H9 (cell line): ENCODE data around the gene ZBED5. TPM values are rescaled to one million over a fixed set of nuclear protein-coding genes. Genes with fewer than 3 reads are reported as not detected.
A peak's percentile ranks its signal among the peaks of the same experiment; 100 is the strongest.

ENCODE experiments used
- DNase-seq: peaks from one replicate; pipeline ENCODE4 v3.0.0-alpha.2; 2017
- H2AFZ ChIP-seq: one replicate; pipeline ENCODE4 v1.6.1; 2013; ENCODE audit warnings: mild to moderate bottlenecking, low read length, control low read depth, moderate library complexity
- H2AK5ac ChIP-seq: 2 replicates; pipeline ENCODE4 v1.6.1; 2013; ENCODE audit warnings: low read length, control low read depth, mixed read lengths; ENCODE audit not compliant: insufficient read length
- H2BK120ac ChIP-seq: one replicate; pipeline ENCODE4 v1.6.1; 2013; ENCODE audit warnings: low read depth, mild to moderate bottlenecking, low read length, control low read depth, inconsistent platforms; ENCODE audit not compliant: poor library complexity, severe bottlenecking
- H2BK12ac ChIP-seq: 2 replicates; pipeline ENCODE4 v1.6.1; 2013; ENCODE audit warnings: low read length, control low read depth, mixed read lengths, low read depth; ENCODE audit not compliant: insufficient read length
- H2BK15ac ChIP-seq: 2 replicates; pipeline ENCODE4 v1.6.1; 2013; ENCODE audit warnings: low read depth, low read length, control low read depth
- H2BK20ac ChIP-seq: one replicate; pipeline ENCODE4 v1.6.1; 2013; ENCODE audit warnings: low read depth, mild to moderate bottlenecking, low read length, control low read depth, inconsistent platforms; ENCODE audit not compliant: poor library complexity, severe bottlenecking
- H2BK5ac ChIP-seq: 2 replicates; pipeline ENCODE4 v1.6.1; 2013; ENCODE audit warnings: low read length, control low read depth, mixed read lengths; ENCODE audit not compliant: insufficient read length
- H3K14ac ChIP-seq: 2 replicates; pipeline ENCODE4 v1.6.1; 2013; ENCODE audit warnings: low read length, control low read depth; ENCODE audit not compliant: insufficient read depth
- H3K18ac ChIP-seq: 2 replicates; pipeline ENCODE4 v1.6.1; 2013; ENCODE audit warnings: low read depth, mild to moderate bottlenecking, mixed read lengths, low read length, control low read depth; ENCODE audit not compliant: insufficient read length
- H3K23ac ChIP-seq: 2 replicates; pipeline ENCODE4 v1.6.1; 2013; ENCODE audit warnings: low read length, control low read depth, mixed read lengths, low read depth; ENCODE audit not compliant: insufficient read length
- H3K23me2 ChIP-seq: 2 replicates; pipeline ENCODE4 v1.6.1; 2013; ENCODE audit warnings: low read depth, mild to moderate bottlenecking, mixed read lengths, low read length, control low read depth; ENCODE audit not compliant: insufficient read length, poor library complexity, severe bottlenecking
- H3K27ac ChIP-seq: 2 replicates; pipeline ENCODE4 v1.5.1; 2013; ENCODE audit warnings: low read length, control low read depth, mixed read lengths, low read depth; ENCODE audit not compliant: insufficient read length
- H3K27me3 ChIP-seq: 2 replicates; pipeline ENCODE4 v1.6.1; 2013; ENCODE audit warnings: low read length, control low read depth, inconsistent platforms; ENCODE audit not compliant: insufficient read depth
- H3K4ac ChIP-seq: 2 replicates; pipeline ENCODE4 v1.6.1; 2013; ENCODE audit warnings: low read depth, mild to moderate bottlenecking, control low read depth, inconsistent platforms, low read length, moderate library complexity
- H3K4me1 ChIP-seq: 2 replicates; pipeline ENCODE4 v1.6.1; 2013; ENCODE audit warnings: low read length, control low read depth, inconsistent platforms; ENCODE audit not compliant: insufficient read depth
- H3K4me2 ChIP-seq: 2 replicates; pipeline ENCODE4 v1.6.1; 2013; ENCODE audit warnings: low read length, control low read depth, mixed read lengths; ENCODE audit not compliant: insufficient read length, insufficient read depth
- H3K56ac ChIP-seq: 2 replicates; pipeline ENCODE4 v1.6.1; 2013; ENCODE audit warnings: low read depth, mild to moderate bottlenecking, mixed read lengths, low read length, control low read depth; ENCODE audit not compliant: insufficient read length
- H3K79me1 ChIP-seq: 2 replicates; pipeline ENCODE4 v1.6.1; 2013; ENCODE audit warnings: low read depth, mild to moderate bottlenecking, moderate library complexity, low read length, control low read depth, inconsistent platforms; ENCODE audit not compliant: insufficient read depth, poor library complexity, severe bottlenecking
- H3K79me2 ChIP-seq: 2 replicates; pipeline ENCODE4 v1.6.1; 2013; ENCODE audit warnings: low read length, control low read depth, inconsistent platforms; ENCODE audit not compliant: insufficient read depth
- H3K9ac ChIP-seq: 2 replicates; pipeline ENCODE4 v1.6.1; 2013; ENCODE audit warnings: low read length, control low read depth, mixed read lengths; ENCODE audit not compliant: insufficient read length; ENCODE audit errors: extremely low read depth
- H3K9me3 ChIP-seq: one replicate; pipeline ENCODE4 v1.6.1; 2013; ENCODE audit warnings: low read depth, low read length, inconsistent platforms; ENCODE audit not compliant: control insufficient read depth
- H3T11ph ChIP-seq: one replicate; pipeline ENCODE4 v1.6.1; 2013; ENCODE audit warnings: mild to moderate bottlenecking, low read length, control low read depth, inconsistent platforms
- H4K20me1 ChIP-seq: one replicate; pipeline ENCODE4 v1.6.1; 2013; ENCODE audit not compliant: control insufficient read depth, insufficient read length, insufficient read depth
- H4K5ac ChIP-seq: 2 replicates; pipeline ENCODE4 v1.6.1; 2013; ENCODE audit warnings: low read depth, mild to moderate bottlenecking, mixed read lengths, low read length, control low read depth; ENCODE audit not compliant: insufficient read length
- H4K8ac ChIP-seq: replicated peaks from 2 replicates; pipeline ENCODE4 v1.6.1; 2013; ENCODE audit warnings: low read length, control low read depth, mixed read lengths, low read depth; ENCODE audit not compliant: insufficient read length
- H4K91ac ChIP-seq: 2 replicates; pipeline ENCODE4 v1.6.1; 2013; ENCODE audit warnings: low read depth, mild to moderate bottlenecking, moderate library complexity, mixed read lengths, low read length, control low read depth; ENCODE audit not compliant: insufficient read length
- H3K27ac Mint-ChIP-seq, 3 experiments: 2 replicates in 2 of 3; 3 replicates in 1 of 3; pipeline ENCODE4 v1.8.0; 2020 to 2021; ENCODE audit warnings: mixed read lengths in 3 of 3, mild to moderate bottlenecking in 1 of 3, moderate library complexity in 1 of 3
- H3K27me3 Mint-ChIP-seq: 2 replicates; pipeline ENCODE4 v1.8.0; 2021; ENCODE audit warnings: low read depth, mild to moderate bottlenecking, moderate library complexity, mixed read lengths
- H3K36me3 Mint-ChIP-seq, 3 experiments: 2 replicates in 2 of 3; 3 replicates in 1 of 3; pipeline ENCODE4 v1.8.0; 2020 to 2021; ENCODE audit warnings: low read depth in 3 of 3, mixed read lengths in 3 of 3; ENCODE audit not compliant: insufficient read depth in 1 of 3
- H3K4me1 Mint-ChIP-seq, 2 experiments: 2 replicates each; pipeline ENCODE4 v1.8.0; 2020; ENCODE audit warnings: mixed read lengths in 2 of 2
- H3K4me3 Mint-ChIP-seq, 2 experiments: 2 replicates in 1 of 2; 3 replicates in 1 of 2; pipeline ENCODE4 v1.8.0; 2020 to 2021; ENCODE audit warnings: mild to moderate bottlenecking in 2 of 2, mixed read lengths in 2 of 2, moderate library complexity in 1 of 2
- H3K9me3 Mint-ChIP-seq, 2 experiments: 2 replicates in 1 of 2; 3 replicates in 1 of 2; pipeline ENCODE4 v1.8.0; 2020; ENCODE audit warnings: mild to moderate bottlenecking in 2 of 2, mixed read lengths in 2 of 2, moderate library complexity in 1 of 2
- WGBS: extraction: QIAGEN DNeasy Blood & Tissue Kit; methylation state at CpG from one replicate; pipeline ENCODE4 v1.1.7; 2013; ENCODE audit warnings: missing lambda C conversion rate, low lambda C conversion rate, mixed read lengths; ENCODE audit not compliant: insufficient read length; ENCODE audit errors: extremely low coverage; 5-methylcytosine and 5-hydroxymethylcytosine counted together
- total RNA-seq: library from RNA; stranded (reverse); gene quantifications from 2 replicates; pipeline ENCODE4 v1.2.1, GENCODE V29; 2021
- TF ChIP-seq, protein P1 (sequence below): fragments of 200-600 bp; sonication (generic); conservative IDR thresholded peaks from 3 replicates; pipeline ENCODE4 v1.8.0; 2021; ENCODE audit warnings: antibody characterized with exemption, mild to moderate bottlenecking

Gene ZBED5
- total RNA-seq, 1 experiment from 2014 or later, result 65.8 TPM

DNA sequence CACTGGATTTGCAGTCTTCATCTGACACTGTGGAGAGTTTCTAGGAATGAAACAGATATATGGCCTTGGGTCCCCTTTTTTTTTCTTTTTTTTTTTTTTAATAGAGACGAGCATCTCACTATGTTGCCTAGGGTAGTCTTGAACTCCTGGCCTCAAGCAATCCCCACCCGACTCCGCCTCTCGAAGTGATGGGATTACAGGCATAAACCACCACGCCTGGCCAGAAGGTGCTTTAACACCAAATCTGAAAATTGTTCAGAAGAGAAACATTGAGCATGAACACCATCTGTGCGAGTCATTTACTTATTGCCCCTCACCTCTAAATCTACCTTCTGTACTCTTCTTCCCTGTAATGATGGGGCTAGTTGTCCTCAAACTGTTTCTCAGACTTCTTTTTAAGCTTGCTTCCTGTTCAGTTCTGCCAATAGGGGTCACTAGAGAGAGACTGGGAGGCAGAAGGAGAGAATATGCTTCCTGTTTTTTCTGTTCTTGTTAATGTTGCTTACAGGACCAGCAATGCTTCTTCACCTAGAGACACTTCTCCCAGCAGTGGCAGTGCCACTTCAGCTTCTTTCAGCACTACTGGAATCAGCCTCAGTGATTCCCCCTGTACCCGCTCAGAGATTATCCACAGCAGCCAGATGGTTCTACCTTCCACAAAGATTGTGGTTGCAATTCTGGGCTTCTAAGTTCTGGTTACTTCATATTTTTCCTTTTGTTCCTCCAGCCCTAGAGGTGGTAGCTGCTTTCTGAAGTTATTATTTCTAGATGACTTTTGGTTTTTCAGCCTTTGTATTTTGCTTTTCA is 20.8 kb upstream of the ZBED5 start:
- peaks cover 4% of the 10 kb centered on the region in 2 experiments for H3K9me3 Mint-ChIP-seq
- Histone ChIP-seq H2BK12ac (no peak overlapping the region), H2BK15ac (no peak overlapping the region), H4K8ac (no peak overlapping the region), H3K79me1 (no peaks in the 10 kb centered on the region), H2BK5ac (no peak overlapping the region), H3K27ac (no peak overlapping the region), H3K9me3 (peaks cover 2% of the 10 kb centered on the region), H3K27me3 (no peaks in the 10 kb centered on the region), H3K56ac (no peak overlapping the region), H3K18ac (no peak overlapping the region), H3K14ac (no peak overlapping the region), H3K9ac (no peak overlapping the region), H2BK120ac (no peak overlapping the region), H3K4ac (no peak overlapping the region), H3K4me1 (peaks cover 2% of the 10 kb centered on the region; the same call in 1 of the 2 replicates), H2BK20ac (no peak overlapping the region), H3K23ac (no peak overlapping the region), H3K4me2 (no peak overlapping the region), H2AK5ac (no peak overlapping the region), H4K5ac (no peak overlapping the region), H4K91ac (no peak overlapping the region), H4K20me1 (no peaks in the 10 kb centered on the region), H2AFZ (peak overlapping the region; percentile 78), H3K23me2 (no peaks in the 10 kb centered on the region), H3K79me2 (no peaks in the 10 kb centered on the region), H3T11ph (no peak overlapping the region)
- TF ChIP-seq, protein P1, sequence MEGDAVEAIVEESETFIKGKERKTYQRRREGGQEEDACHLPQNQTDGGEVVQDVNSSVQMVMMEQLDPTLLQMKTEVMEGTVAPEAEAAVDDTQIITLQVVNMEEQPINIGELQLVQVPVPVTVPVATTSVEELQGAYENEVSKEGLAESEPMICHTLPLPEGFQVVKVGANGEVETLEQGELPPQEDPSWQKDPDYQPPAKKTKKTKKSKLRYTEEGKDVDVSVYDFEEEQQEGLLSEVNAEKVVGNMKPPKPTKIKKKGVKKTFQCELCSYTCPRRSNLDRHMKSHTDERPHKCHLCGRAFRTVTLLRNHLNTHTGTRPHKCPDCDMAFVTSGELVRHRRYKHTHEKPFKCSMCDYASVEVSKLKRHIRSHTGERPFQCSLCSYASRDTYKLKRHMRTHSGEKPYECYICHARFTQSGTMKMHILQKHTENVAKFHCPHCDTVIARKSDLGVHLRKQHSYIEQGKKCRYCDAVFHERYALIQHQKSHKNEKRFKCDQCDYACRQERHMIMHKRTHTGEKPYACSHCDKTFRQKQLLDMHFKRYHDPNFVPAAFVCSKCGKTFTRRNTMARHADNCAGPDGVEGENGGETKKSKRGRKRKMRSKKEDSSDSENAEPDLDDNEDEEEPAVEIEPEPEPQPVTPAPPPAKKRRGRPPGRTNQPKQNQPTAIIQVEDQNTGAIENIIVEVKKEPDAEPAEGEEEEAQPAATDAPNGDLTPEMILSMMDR, result peak; percentile 89
- no peak overlapping the region for H3K4me3 Mint-ChIP-seq
- H3K36me3 Mint-ChIP-seq, result peaks cover 0 to 7% (median 0%) of the 10 kb centered on the region in 3 experiments; a peak in 3 of 7 replicates
- peak; percentile 48 for DNase-seq
- H3K4me1 Mint-ChIP-seq, result peaks cover 9 to 14% of the 10 kb centered on the region in 2 experiments
- H3K27ac Mint-ChIP-seq, result no peak overlapping the region; a peak in 1 of 7 replicates
- no CpG with 5 or more reads among the region's 7 CpGs for WGBS
- H3K27me3 Mint-ChIP-seq, result no peaks in the 10 kb centered on the region
